DND-41 (cell line): ENCODE data around the gene ENHO.

Experiments used
- CTCF ChIP-seq: IDR thresholded peaks from 2 replicates; pipeline ENCODE4 v1.5.1; 2012; ENCODE audit warnings: borderline replicate concordance, low read length, moderate library complexity, mild to moderate bottlenecking; ENCODE audit not compliant: poor library complexity, severe bottlenecking; ENCODE audit errors: extremely low read depth
- EZH2 ChIP-seq: IDR thresholded peaks from 3 replicates; pipeline ENCODE4 v1.6.1; 2012; ENCODE audit warnings: borderline replicate concordance, low read depth, mild to moderate bottlenecking, moderate library complexity, low read length, inconsistent platforms; ENCODE audit not compliant: severe bottlenecking

- TF ChIP-seq CTCF (no peak), EZH2 (no peak)
Observed at GRCh38 chr9:34518110-34518616, 4.6 kb downstream of the ENHO start.
